GM12801 (cell line): ENCODE results near the gene ANKMY1.

Source experiments
- TF ChIP-seq, protein P1 (sequence below): IDR thresholded peaks from one replicate; pipeline ENCODE4 v1.5.1; 2011; ENCODE audit warnings: control low read depth; ENCODE audit not compliant: insufficient read length; ENCODE audit errors: extremely low read depth

Gene ANKMY1

DNA sequence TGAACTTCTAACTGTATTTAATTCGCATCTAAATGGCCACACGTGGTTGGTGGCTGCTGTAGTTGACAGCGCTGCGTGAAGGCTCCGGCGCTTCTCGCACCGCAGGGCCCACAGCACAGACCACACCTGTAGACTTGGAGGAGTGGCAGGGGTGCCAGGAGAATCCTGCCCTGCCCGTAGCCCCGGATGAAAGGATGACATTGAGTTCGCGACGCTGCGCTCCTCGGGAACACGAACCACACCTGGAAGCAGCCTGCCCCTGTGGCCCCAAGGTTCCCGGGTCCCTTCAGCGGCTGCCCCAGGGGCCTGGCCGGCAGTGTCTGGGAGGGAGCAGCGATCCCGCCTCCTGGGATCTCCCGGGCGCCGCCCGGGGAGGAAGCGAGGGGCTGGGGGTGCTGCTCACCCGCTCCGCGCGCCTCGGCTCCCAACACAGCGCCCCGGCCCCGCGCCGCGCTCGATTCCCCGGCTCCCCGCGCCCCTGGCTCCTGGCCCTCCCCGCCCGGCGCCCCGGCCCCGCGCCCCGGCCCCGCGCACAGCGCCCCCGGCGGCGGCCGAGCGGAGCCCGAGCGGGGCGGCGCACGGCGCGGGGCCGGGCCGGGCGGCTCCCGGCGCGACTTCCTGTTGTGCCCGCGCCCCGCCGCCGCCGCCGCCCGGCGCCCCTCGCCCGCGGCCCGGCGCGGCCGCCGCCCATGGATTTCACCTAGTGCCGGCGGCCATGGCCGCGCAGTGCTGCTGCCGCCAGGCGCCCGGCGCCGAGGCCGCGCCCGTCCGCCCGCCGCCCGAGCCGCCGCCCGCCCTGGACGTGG is 10.3 kb upstream of the ANKMY1 start, which contains the start of gene RNPEPL1:
Gene RNPEPL1, plus strand, starts transcription at position 613 of the 806 bp plus-strand sequence. Its CDS starts 103 bp downstream, at position 716.
- TF ChIP-seq, protein P1, sequence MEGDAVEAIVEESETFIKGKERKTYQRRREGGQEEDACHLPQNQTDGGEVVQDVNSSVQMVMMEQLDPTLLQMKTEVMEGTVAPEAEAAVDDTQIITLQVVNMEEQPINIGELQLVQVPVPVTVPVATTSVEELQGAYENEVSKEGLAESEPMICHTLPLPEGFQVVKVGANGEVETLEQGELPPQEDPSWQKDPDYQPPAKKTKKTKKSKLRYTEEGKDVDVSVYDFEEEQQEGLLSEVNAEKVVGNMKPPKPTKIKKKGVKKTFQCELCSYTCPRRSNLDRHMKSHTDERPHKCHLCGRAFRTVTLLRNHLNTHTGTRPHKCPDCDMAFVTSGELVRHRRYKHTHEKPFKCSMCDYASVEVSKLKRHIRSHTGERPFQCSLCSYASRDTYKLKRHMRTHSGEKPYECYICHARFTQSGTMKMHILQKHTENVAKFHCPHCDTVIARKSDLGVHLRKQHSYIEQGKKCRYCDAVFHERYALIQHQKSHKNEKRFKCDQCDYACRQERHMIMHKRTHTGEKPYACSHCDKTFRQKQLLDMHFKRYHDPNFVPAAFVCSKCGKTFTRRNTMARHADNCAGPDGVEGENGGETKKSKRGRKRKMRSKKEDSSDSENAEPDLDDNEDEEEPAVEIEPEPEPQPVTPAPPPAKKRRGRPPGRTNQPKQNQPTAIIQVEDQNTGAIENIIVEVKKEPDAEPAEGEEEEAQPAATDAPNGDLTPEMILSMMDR, result no peak

- TF ChIP-seq, protein P1, result no peak
These were observed 9.5 kb upstream of the ANKMY1 start for GRCh38 chr2:240567137-240567871.

DNA sequence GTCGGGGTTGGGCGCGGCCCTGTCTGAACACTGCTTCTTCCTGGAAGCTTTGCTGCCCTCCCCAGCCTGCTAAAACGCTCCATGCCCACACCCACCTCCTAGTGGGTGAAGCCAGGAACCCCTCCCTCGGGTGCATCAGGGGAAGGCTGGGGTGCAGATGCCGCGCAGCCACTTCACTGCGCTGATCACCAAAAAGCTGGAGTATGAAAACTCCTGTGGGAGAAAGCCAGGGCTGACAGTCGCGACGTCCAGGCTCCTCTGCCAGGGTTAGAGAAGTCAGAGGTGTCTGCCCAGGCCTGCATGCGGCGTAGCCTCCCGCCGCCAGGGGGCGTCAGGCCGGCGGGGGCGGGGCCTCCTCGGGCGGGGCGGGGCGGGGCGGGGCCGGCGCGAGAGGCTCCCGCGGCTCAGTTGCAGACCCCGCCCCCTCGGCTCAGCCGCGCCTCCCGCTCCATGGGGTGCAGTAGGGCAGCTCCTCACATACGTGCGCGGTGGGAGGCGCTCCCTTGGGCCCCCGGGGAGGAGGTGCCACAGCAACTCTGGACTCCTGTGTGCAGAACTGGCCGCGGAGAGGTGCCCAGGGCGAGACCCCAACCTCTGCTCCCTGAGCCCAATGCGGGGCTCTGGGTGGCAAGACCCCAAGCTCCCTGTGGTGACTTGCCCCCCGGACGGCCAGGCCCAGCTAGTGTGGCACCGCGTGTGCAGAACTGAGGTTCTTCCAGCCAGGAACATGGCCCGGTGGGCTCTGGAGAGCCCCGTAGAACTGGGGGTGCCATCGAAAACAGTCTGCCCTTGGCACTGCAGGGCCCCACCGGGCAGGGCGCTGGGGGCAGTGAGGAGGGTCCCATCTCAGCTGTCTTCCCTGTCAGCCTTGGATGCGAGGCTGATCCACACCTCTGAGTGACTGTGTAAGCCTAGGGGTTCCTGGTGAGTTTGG is 8.7 kb upstream of the ANKMY1 start:
- TF ChIP-seq, protein P1, result no peak

DNA sequence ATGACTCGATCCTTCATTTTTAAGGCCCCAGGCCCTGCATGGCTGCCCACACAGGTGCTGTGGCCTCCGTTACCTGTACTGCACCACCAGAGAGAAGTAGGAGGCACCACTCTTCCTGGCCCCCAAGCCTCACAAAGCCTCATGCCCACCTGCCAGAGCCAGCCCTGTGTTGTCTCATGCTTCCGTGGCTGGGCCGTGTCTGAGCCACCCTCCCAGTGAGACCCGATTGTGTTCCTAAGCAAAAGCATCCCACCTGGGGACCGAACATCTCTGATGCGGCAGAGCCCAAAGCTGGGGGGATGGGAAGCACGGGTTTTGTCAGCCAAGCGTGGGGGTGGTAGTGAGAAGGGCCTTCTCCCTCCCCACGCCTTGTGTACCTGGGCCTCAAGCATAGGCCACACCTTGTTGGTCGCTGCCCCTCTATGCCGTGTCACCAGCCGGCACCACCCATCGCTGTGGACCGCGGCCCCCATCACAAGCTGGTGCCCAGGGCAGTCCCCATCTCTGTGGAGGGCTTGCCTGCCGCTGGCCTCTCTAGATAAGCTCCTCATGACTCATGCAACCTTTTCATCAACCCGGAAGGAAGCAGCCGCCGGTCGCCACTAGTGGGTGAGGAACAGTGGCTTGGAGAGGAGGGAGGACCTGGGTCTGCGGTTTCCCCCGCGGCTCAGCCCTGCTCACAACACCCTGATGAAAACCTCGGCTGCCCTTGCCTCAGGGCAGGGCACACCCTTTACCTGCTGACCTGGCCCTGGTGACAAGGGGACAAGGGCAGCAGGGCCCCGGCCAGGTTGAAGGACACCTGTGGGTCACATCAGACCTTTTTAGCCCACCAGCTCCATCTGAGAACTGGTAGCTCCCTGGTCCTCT is 7.8 kb upstream of the ANKMY1 start:
- TF ChIP-seq, protein P1, result no peak

DNA sequence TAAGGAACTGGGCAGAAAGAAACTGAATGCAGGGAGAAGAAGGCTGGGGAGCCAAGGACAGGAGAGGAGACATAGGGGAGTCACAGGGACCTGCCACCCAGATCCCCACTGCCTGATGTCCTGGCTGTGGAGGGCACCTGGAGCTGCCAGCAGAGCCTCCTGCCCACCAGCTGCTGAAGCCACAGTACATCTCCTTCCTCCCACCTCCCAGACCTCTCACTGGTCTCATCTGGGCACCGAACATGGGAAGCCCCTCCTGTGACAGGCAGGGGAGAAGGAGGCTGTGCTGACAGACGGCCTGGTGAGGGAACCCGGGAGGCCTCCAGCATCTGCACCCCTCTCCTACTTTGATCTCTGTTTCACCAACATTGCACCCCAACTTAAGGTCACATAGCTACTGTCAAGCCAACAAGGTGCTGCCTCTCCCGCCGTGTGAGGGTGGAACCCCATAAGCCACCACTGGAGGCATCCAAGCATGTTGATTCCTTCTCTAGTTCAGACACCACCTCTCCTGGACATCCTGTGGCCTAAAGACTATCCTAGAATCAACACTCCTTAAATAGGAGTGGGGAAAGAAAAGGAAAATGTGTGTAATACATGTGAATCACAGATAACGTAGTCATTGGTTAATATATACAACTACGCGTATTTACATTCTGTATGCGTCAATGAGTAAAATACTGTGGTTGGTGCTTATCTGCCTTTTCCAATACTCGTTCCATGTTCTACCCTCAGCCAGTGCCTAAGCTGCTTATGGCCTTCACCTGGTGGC is 7.0 kb upstream of the ANKMY1 start:
- TF ChIP-seq, protein P1, result no peak

DNA sequence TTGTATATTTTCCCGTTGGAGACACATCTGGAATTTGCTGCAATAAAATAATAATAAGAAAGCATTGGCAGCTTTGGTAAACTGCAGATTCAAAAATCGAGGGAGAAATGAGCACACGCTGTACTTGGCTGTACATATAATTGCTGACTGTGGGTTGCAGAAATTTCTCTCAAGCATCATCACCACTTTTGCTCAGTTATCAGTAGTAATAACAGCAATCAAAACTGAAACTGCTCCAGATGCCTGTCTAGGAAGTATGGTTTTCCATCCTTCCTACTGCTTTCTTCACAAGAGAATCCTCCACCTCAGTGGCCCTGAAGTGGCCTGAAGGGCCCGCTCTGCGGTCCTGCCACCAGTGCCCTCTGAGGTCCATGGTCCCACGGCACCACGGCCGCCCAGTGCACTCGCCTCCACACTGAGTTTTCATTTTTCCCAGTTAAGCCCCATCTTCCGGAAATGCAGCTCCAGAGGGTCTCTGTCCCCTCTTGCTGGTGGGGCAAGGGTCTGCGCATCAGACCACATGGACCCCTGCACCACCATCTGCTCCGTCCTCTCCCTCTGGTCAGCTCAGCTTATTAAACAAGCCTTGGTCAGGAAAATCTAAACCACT is 6.3 kb upstream of the ANKMY1 start:
- TF ChIP-seq, protein P1, result no peak
